ENCODE measurements around the gene EMILIN2.

Gene EMILIN2

GRCh38 chr18:2956056-2956455 lies 109.2 kb downstream of the EMILIN2 start:
- TF ChIP-seq, protein P1, sequence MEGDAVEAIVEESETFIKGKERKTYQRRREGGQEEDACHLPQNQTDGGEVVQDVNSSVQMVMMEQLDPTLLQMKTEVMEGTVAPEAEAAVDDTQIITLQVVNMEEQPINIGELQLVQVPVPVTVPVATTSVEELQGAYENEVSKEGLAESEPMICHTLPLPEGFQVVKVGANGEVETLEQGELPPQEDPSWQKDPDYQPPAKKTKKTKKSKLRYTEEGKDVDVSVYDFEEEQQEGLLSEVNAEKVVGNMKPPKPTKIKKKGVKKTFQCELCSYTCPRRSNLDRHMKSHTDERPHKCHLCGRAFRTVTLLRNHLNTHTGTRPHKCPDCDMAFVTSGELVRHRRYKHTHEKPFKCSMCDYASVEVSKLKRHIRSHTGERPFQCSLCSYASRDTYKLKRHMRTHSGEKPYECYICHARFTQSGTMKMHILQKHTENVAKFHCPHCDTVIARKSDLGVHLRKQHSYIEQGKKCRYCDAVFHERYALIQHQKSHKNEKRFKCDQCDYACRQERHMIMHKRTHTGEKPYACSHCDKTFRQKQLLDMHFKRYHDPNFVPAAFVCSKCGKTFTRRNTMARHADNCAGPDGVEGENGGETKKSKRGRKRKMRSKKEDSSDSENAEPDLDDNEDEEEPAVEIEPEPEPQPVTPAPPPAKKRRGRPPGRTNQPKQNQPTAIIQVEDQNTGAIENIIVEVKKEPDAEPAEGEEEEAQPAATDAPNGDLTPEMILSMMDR (IDR thresholded peaks at IDR 0.05; ENCODE audit: low read depth, low read length): no peak
- DNase-seq (ENCODE audit: low read depth in 2 of 2): peak in 1 of 2 donors; percentile 59

DNA sequence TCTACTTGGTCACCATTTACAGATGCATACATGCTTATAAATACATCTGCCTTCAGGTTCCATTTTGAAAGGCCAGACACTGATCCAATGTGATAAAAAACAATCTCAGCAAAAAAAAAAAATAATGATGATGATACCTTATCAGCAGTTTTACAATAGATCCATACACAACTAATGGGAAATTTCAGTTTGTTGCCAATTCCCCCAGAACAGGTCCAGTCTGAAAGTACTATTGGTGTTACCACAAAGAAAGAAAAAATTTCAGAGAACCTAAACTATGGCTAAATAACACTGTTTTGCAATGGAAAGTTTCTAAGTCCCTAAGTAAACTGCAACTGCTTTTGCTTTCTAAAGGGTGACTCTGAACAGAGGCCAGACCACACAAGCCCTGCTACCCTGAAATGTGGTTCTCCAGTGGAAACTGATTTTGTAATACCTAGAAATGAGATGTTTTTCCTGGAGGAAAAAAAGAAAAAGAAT lies 112.1 kb downstream of the EMILIN2 start:
- DNase-seq (ENCODE audit: low read depth in 2 of 2): peak; percentile 59 to 83
- no peak overlapping the region for H3K4me3 ChIP-seq (replicated peaks in 1 of 2; ENCODE audit: low read depth in 2 of 2, low read length in 2 of 2)
- TF ChIP-seq, protein P1 (IDR thresholded peaks at IDR 0.05; ENCODE audit: low read depth, low read length): no peak

More at GRCh38 chr18:2956056-2956455, 109.2 kb downstream of the EMILIN2 start:
- no peak overlapping the region for H3K4me3 ChIP-seq (replicated peaks in 1 of 2; ENCODE audit: low read depth in 2 of 2, low read length in 2 of 2)

DNA sequence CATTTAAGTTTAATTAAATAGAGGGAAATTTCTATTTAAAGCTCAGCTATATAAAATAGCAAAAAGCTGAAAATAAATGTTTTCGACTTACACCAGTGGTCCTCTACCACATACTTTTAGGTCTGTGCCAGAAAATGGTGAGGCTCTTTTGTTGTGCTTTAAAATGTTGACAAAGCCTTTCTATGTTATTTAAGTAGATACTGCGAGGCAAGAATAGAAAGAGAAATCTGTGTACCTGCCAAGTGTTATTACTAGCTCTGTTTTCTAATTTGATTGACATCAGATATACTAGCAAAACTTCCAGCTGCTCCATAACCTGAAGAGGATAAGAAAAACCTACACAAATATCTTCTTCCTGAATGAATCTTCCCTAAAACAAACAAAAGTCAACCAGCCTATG lies 112.5 kb downstream of the EMILIN2 start:
- no peak overlapping the region for H3K4me3 ChIP-seq (replicated peaks in 1 of 2; ENCODE audit: low read depth in 2 of 2, low read length in 2 of 2)
- no peak for DNase-seq (ENCODE audit: low read depth in 2 of 2)
- TF ChIP-seq, protein P1 (IDR thresholded peaks at IDR 0.05; ENCODE audit: low read depth, low read length): no peak

DNA sequence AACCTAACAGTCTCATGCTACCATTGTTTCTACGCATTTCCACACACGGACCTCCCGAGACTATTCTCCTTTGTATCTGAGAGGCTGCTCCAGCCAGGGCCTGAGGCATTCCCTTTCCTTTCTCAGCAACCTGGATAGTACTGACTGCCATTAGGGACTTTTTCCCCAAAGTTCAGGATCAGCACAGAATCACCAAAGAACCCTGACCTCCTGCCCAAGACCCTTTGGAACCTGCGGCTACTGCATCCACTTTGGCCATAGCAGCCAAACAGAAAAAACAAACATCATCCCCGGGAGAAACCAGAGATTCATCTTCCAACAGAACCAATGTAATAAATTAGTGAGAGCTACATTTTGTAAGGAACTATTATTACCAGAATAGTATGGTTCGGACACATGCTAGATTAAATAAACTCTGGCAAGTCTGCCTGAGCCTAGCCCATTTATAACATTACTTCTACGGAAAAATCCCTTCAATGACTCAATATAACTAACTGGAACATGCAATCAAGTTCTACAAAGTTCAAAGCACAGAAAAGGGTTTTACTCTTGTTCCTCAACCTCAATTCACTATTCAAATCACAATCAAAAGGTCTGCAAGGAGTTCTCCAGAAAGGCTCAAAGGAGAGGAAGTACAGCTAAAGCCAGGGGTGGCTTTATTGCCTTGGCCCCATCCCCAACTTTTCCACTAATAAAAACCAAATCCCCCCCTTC lies 114.3 kb downstream of the EMILIN2 start:
- TF ChIP-seq, protein P1 (IDR thresholded peaks at IDR 0.05; ENCODE audit: low read depth, low read length): no peak
- H3K4me3 ChIP-seq (replicated peaks in 1 of 2; ENCODE audit: low read depth in 2 of 2, low read length in 2 of 2): no peak overlapping the region
- DNase-seq (ENCODE audit: low read depth in 2 of 2): no peak

DNA sequence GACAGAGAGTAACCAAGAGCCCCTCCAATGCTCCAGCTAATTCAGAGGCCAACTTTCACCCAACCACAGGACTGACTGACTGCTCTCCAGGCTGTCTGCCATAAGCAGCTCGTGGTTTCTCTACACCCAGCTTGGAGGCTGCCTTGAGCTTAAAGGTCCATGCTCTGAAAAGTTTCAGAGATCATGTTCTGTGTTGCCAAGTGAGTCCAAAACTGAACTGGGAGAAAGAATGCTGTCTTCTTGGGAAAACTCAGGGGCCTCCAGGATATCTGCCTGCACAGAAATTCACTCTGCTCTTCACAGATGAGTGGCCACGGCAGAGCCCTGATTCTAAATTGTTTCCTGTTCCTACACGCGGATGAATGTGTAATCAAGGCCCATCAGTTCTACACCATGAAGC lies 115.0 kb downstream of the EMILIN2 start:
- TF ChIP-seq, protein P1 (IDR thresholded peaks at IDR 0.05; ENCODE audit: low read depth, low read length): no peak
- no peak overlapping the region for H3K4me3 ChIP-seq (replicated peaks in 1 of 2; ENCODE audit: low read depth in 2 of 2, low read length in 2 of 2)
- peak; percentile 16 to 67 for DNase-seq (ENCODE audit: low read depth in 2 of 2)

- no peak overlapping the region for H3K4me3 ChIP-seq (replicated peaks in 1 of 2; ENCODE audit: low read depth in 2 of 2, low read length in 2 of 2)
- no peak for DNase-seq (ENCODE audit: low read depth in 2 of 2)
- TF ChIP-seq, protein P1 (IDR thresholded peaks at IDR 0.05; ENCODE audit: low read depth, low read length): no peak
These were observed 116.2 kb downstream of the EMILIN2 start for GRCh38 chr18:2963048-2963447.
